HepG2 (cell line): ENCODE results near the gene TMEM165. TPM values are rescaled to one million over a fixed set of nuclear protein-coding genes. Genes with fewer than 3 reads are reported as not detected.

Source experiments
- ATAC-seq: fragments of 200-7000 bp; cut with Tn5 transposase; 3 replicates; pipeline ENCODE4 v1.9.1; 2020; ENCODE audit warnings: mild to moderate bottlenecking, moderate library complexity
- BruUV-seq: library from RNA; stranded (reverse); fragments of 400-500 nt; replicated peaks from 2 replicates; lab custom pipeline; 2021; lab: Mats Ljungman, UMichigan
- CTCF ChIA-PET: fragments of 300-600 bp; formaldehyde crosslinking; extraction: SDS; loops from one replicate; lab custom pipeline; 2021; ENCODE audit warnings: low total read pairs, inconsistent platforms, low intra/inter-chr PET ratio; lab: Yijun Ruan, JAX
- POLR2A ChIA-PET: fragments of 350-600 bp; sonication (Branson Sonifier 250); formaldehyde crosslinking; loops from one replicate; lab custom pipeline; 2020; ENCODE audit warnings: antibody characterized with exemption, inconsistent platforms; lab: Yijun Ruan, JAX
- DNase-seq: peaks from one replicate; pipeline ENCODE4 v3.0.0-alpha.2; 2015; ENCODE audit warnings: low spot score
- FAIRE-seq: peaks from 3 replicates; lab custom pipeline; 2011; peaks lifted over from hg19 to GRCh38; lab: Jason Lieb, UNC
- H2AFZ ChIP-seq: one replicate; pipeline ENCODE4 v1.6.1; 2011; ENCODE audit warnings: low read length, inconsistent platforms
- H3K27ac ChIP-seq: fragments of 300-600 bp; 3 replicates; pipeline ENCODE4 v1.8.0; 2011; ENCODE audit warnings: mixed run types, mild to moderate bottlenecking, mixed read lengths, low read length, inconsistent platforms; ENCODE audit not compliant: insufficient read depth; ENCODE audit errors: extremely low read length
- H3K27me3 ChIP-seq, 2 experiments: fragments of 200-600 bp in 1 of 2; 2 replicates in 1 of 2; 3 replicates in 1 of 2; pipeline versions ENCODE4 v1.6.0 to v1.8.0; 2011; ENCODE audit warnings: low read length in 2 of 2, mild to moderate bottlenecking in 2 of 2, moderate library complexity in 2 of 2, inconsistent platforms in 1 of 2; ENCODE audit not compliant: insufficient read depth in 2 of 2, control insufficient read depth in 1 of 2
- H3K36me3 ChIP-seq, 2 experiments: fragments of 200-600 bp in 1 of 2; replicated peaks in 1 of 2; 2 replicates in 1 of 2; 3 replicates in 1 of 2; pipeline versions ENCODE4 v1.5.1 to v1.8.0; 2011; ENCODE audit warnings: low read length in 2 of 2, inconsistent platforms in 1 of 2; ENCODE audit not compliant: insufficient read depth in 2 of 2, control insufficient read depth in 1 of 2
- H3K4me1 ChIP-seq: 2 replicates; pipeline ENCODE4 v1.5.1; 2012; ENCODE audit warnings: low read length, inconsistent platforms; ENCODE audit not compliant: insufficient read depth
- H3K4me2 ChIP-seq: 2 replicates; pipeline ENCODE4 v1.6.0; 2011; ENCODE audit warnings: low read depth, low read length, inconsistent platforms
- H3K4me3 ChIP-seq, 3 experiments: fragments of 200-600 bp in 1 of 3; sonication (generic), shearing (Covaris generic) in 1 of 3; replicated peaks in 1 of 3; 2 replicates each; pipeline ENCODE4 v1.5.1; 2011 to 2016; ENCODE audit warnings: low read length in 3 of 3, inconsistent platforms in 2 of 3, low read depth in 2 of 3, mild to moderate bottlenecking in 2 of 3, control low read depth in 1 of 3, mixed read lengths in 1 of 3; ENCODE audit not compliant: insufficient read depth in 1 of 3
- H3K79me2 ChIP-seq: one replicate; pipeline ENCODE4 v1.6.1; 2011; ENCODE audit warnings: low read length, inconsistent platforms; ENCODE audit not compliant: insufficient read depth
- H3K9ac ChIP-seq: 2 replicates; pipeline ENCODE4 v1.6.0; 2011; ENCODE audit warnings: mild to moderate bottlenecking, low read depth, low read length, inconsistent platforms; ENCODE audit not compliant: insufficient read depth
- H3K9me3 ChIP-seq: 2 replicates; pipeline ENCODE4 v1.5.1; 2012; ENCODE audit warnings: mild to moderate bottlenecking, low read length
- H4K20me1 ChIP-seq: 2 replicates; pipeline ENCODE4 v1.6.0; 2011; ENCODE audit warnings: inconsistent platforms, mild to moderate bottlenecking, low read length, moderate library complexity; ENCODE audit not compliant: insufficient read depth
- EED ChIP-seq: sonication (generic); formaldehyde crosslinking; IDR thresholded peaks from 2 replicates; pipeline ENCODE4 v1.5.0; 2020; ENCODE audit warnings: mild to moderate bottlenecking, missing genetic modification reagents
- HOXA5 ChIP-seq: sonication (generic); formaldehyde crosslinking; IDR thresholded peaks from 2 replicates; pipeline ENCODE4 v1.4.0; 2020; ENCODE audit warnings: missing genetic modification reagents
- JUNB ChIP-seq: sonication (generic); formaldehyde crosslinking; IDR thresholded peaks from 2 replicates; pipeline ENCODE4 v1.8.0; 2022; ENCODE audit warnings: missing genetic modification reagents, mild to moderate bottlenecking, borderline replicate concordance
- MAF1 ChIP-seq: sonication (generic); formaldehyde crosslinking; IDR thresholded peaks from 2 replicates; pipeline ENCODE4 v1.5.0; 2020; ENCODE audit warnings: missing genetic modification reagents, borderline replicate concordance
- PHF21A ChIP-seq: sonication (generic); formaldehyde crosslinking; IDR thresholded peaks from 2 replicates; pipeline ENCODE4 v1.5.0; 2020; ENCODE audit warnings: mild to moderate bottlenecking, missing genetic modification reagents
- SETDB1 ChIP-seq: sonication (generic); formaldehyde crosslinking; IDR thresholded peaks from 2 replicates; pipeline ENCODE4 v1.5.1; 2020; ENCODE audit warnings: missing genetic modification reagents, mild to moderate bottlenecking, borderline replicate concordance
- TEAD3 ChIP-seq: optimal IDR thresholded peaks from 2 replicates; pipeline ENCODE3; 2016; ENCODE audit warnings: borderline replicate concordance
- ZNF30 ChIP-seq: sonication (generic); formaldehyde crosslinking; IDR thresholded peaks from 2 replicates; pipeline ENCODE4 v1.5.0; 2020; ENCODE audit warnings: mild to moderate bottlenecking, missing genetic modification reagents
- ZNF850 ChIP-seq: sonication (generic); formaldehyde crosslinking; conservative IDR thresholded peaks from 2 replicates; pipeline ENCODE4 v1.9.0; 2021; ENCODE audit warnings: mild to moderate bottlenecking, missing genetic modification reagents
- WGBS: methylation state at CpG from one replicate; pipeline ENCODE4 v1.1.6; 2017; ENCODE audit warnings: low lambda C conversion rate; 5-methylcytosine and 5-hydroxymethylcytosine counted together
- in situ Hi-C: cut with HindIII; loops from 2 replicates; pipeline ENCODE4 v1.10.0; 2017; ENCODE audit warnings: low pct_unique_long_range_greater_than_20kb; ENCODE audit not compliant: extremely low pct_ligation_motif_present
- intact Hi-C: fragments of 100-400 bp; cut with micrococcal nuclease; formaldehyde crosslinking; loops from one replicate; pipeline ENCODE4 v1.10.0; 2022; ENCODE audit not compliant: unreplicated experiment
- polyA plus RNA-seq, 8 experiments: library from polyadenylated mRNA; depleted of rRNA in 3 of 8; stranded (reverse) in 7 of 8; unstranded in 1 of 8; fragments of >200 nt; fragmentation: Illumina TruSeq in 4 of 8; extraction: Trizol in 4 of 8; gene quantifications; 2 replicates each; pipeline versions ENCODE4 v1.2.1 to v1.2.3, GENCODE V29; 2011 to 2016; ENCODE audit warnings: low read depth in 4 of 8, missing spikeins in 1 of 8, mixed read lengths in 1 of 8; ENCODE audit not compliant: insufficient read depth in 1 of 8
- total RNA-seq, 5 experiments: library from RNA; depleted of rRNA; stranded (reverse); fragments of >200 nt; fragmentation: Illumina TruSeq; extraction: Trizol; gene quantifications; 2 replicates each; pipeline ENCODE4 v1.2.3, GENCODE V29; 2016; ENCODE audit warnings: low read depth in 1 of 5
- TF ChIP-seq, protein P1 (sequence below): sonication (generic); formaldehyde crosslinking; IDR thresholded peaks from 2 replicates; pipeline ENCODE4 v1.5.1; 2020; ENCODE audit warnings: mild to moderate bottlenecking, moderate library complexity, missing genetic modification reagents
- TF ChIP-seq, protein P2 (sequence below): sonication (generic); formaldehyde crosslinking; IDR thresholded peaks from 2 replicates; pipeline ENCODE4 v1.5.0; 2020; ENCODE audit warnings: mild to moderate bottlenecking, missing genetic modification reagents, borderline replicate concordance
- TF ChIP-seq, protein P3 (sequence below): sonication (generic); formaldehyde crosslinking; IDR thresholded peaks from 2 replicates; pipeline ENCODE4 v1.8.0; 2022; ENCODE audit warnings: mild to moderate bottlenecking, missing genetic modification reagents; ENCODE audit not compliant: insufficient replicate concordance
- TF ChIP-seq, protein P4 (sequence below): sonication (generic); formaldehyde crosslinking; IDR thresholded peaks from 2 replicates; pipeline ENCODE4 v1.4.0; 2020; ENCODE audit warnings: mild to moderate bottlenecking, missing genetic modification reagents

Gene TMEM165
- total and polyA plus RNA-seq, 2 of the 13 experiments (the other 11 are each of a cell fraction or from before 2014, with no cell fraction given): 54.6 to 103 TPM

DNA sequence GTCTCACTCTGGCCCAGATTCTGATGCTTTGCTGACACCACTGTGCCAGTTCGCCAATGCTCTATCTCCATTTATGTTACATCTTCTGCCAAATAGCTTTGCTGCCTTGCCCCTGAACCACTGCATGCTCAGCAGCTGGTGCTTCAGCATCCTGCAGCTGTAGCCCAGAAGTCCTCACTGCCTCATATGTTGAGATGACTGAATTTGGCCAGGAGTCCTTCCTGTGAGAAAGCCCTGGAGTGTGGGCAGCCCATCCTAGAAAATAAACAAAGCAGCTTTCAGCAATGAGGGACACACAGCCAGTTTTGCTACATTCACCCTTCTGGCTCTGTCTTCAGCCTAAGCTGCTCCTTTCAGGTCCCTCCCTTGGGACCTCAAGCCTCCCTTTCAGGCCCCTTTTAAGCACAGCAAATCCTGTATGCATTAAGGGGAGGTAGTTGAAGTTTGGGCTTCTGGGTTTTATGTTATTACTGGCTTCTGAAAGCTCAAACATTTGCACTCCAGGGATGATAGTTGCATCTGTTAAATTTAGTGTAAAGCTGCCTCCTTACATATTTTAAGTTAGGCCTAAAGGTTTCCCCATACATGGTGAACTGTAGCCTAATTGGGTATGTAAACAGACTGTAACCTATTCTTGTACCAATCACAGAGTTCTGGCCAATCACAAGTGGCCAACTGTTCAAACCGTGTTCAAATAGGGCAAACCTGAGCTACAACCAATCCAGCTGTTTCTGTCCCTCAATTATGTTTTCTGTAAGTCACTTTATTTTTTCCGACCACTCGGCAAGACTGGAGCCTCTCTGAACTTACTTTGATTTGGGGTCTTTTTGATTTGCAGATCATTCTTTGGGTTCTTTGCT lies 2.1 kb upstream of the TMEM165 start:
- ChIA-PET POLR2A (interaction anchor here (2.0 kb wide), 1 partner anchor 44 kb away, joined by 10 read pairs; no protein-coding TSS in a partner anchor), CTCF (no interaction called here)
- no peaks in the 10 kb centered on the region for H3K9me3 ChIP-seq
- peaks cover 41% of the 10 kb centered on the region for H3K4me1 ChIP-seq
- DNase-seq: no peak
- H3K79me2 ChIP-seq: peaks cover 24% of the 10 kb centered on the region
- FAIRE-seq: no peak
- no peaks in the 10 kb centered on the region; a peak in 1 of 5 replicates for H3K27me3 ChIP-seq
- no peak overlapping the region for H3K27ac ChIP-seq
- peaks cover 9% of the 10 kb centered on the region for H4K20me1 ChIP-seq
- H3K9ac ChIP-seq: no peak overlapping the region
- no TSS peak for BruUV-seq
- H2AFZ ChIP-seq: no peak overlapping the region
- 62% methylated on average over 4 of the region's 4 CpGs for WGBS
- no peak for TF ChIP-seq SETDB1 (CRISPR knock-in tag)
- no peak for TF ChIP-seq HOXA5
- TF ChIP-seq, protein P1, sequence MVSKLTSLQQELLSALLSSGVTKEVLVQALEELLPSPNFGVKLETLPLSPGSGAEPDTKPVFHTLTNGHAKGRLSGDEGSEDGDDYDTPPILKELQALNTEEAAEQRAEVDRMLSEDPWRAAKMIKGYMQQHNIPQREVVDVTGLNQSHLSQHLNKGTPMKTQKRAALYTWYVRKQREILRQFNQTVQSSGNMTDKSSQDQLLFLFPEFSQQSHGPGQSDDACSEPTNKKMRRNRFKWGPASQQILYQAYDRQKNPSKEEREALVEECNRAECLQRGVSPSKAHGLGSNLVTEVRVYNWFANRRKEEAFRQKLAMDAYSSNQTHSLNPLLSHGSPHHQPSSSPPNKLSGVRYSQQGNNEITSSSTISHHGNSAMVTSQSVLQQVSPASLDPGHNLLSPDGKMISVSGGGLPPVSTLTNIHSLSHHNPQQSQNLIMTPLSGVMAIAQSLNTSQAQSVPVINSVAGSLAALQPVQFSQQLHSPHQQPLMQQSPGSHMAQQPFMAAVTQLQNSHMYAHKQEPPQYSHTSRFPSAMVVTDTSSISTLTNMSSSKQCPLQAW (CRISPR knock-in tag): no peak
- no peak for TF ChIP-seq PHF21A (CRISPR knock-in tag)
- TF ChIP-seq JUNB (CRISPR knock-in tag): no peak
- no peak for TF ChIP-seq EED (CRISPR knock-in tag)
- TF ChIP-seq MAF1 (CRISPR knock-in tag): no peak
- TF ChIP-seq ZNF850 (CRISPR knock-in tag): no peak
- TF ChIP-seq TEAD3 (CRISPR knock-in tag): no peak
- TF ChIP-seq, protein P2, sequence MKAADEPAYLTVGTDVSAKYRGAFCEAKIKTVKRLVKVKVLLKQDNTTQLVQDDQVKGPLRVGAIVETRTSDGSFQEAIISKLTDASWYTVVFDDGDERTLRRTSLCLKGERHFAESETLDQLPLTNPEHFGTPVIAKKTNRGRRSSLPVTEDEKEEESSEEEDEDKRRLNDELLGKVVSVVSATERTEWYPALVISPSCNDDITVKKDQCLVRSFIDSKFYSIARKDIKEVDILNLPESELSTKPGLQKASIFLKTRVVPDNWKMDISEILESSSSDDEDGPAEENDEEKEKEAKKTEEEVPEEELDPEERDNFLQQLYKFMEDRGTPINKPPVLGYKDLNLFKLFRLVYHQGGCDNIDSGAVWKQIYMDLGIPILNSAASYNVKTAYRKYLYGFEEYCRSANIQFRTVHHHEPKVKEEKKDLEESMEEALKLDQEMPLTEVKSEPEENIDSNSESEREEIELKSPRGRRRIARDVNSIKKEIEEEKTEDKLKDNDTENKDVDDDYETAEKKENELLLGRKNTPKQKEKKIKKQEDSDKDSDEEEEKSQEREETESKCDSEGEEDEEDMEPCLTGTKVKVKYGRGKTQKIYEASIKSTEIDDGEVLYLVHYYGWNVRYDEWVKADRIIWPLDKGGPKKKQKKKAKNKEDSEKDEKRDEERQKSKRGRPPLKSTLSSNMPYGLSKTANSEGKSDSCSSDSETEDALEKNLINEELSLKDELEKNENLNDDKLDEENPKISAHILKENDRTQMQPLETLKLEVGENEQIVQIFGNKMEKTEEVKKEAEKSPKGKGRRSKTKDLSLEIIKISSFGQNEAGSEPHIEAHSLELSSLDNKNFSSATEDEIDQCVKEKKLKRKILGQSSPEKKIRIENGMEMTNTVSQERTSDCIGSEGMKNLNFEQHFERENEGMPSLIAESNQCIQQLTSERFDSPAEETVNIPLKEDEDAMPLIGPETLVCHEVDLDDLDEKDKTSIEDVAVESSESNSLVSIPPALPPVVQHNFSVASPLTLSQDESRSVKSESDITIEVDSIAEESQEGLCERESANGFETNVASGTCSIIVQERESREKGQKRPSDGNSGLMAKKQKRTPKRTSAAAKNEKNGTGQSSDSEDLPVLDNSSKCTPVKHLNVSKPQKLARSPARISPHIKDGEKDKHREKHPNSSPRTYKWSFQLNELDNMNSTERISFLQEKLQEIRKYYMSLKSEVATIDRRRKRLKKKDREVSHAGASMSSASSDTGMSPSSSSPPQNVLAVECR (CRISPR knock-in tag): no peak
- TF ChIP-seq, protein P3, sequence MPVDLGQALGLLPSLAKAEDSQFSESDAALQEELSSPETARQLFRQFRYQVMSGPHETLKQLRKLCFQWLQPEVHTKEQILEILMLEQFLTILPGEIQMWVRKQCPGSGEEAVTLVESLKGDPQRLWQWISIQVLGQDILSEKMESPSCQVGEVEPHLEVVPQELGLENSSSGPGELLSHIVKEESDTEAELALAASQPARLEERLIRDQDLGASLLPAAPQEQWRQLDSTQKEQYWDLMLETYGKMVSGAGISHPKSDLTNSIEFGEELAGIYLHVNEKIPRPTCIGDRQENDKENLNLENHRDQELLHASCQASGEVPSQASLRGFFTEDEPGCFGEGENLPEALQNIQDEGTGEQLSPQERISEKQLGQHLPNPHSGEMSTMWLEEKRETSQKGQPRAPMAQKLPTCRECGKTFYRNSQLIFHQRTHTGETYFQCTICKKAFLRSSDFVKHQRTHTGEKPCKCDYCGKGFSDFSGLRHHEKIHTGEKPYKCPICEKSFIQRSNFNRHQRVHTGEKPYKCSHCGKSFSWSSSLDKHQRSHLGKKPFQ (CRISPR knock-in tag): no peak
- TF ChIP-seq, protein P4, sequence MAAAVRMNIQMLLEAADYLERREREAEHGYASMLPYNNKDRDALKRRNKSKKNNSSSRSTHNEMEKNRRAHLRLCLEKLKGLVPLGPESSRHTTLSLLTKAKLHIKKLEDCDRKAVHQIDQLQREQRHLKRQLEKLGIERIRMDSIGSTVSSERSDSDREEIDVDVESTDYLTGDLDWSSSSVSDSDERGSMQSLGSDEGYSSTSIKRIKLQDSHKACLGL (CRISPR knock-in tag): no peak
- no peak for TF ChIP-seq ZNF30 (CRISPR knock-in tag)
- no peaks in the 10 kb centered on the region; a peak in 1 of 5 replicates for H3K36me3 ChIP-seq
- intact Hi-C loops (loop anchor here (2.0 kb wide), 1 partner anchor 47 kb away; the partner anchor contains the start of gene SRD5A3), in situ Hi-C loops (loop anchor here (25.0 kb wide), 1 partner anchor 469 kb away; the partner anchor contains the start of gene EXOC1)
- no peak for ATAC-seq
- 0 out of 2 replicates have a peak overlapping the region, but pooled peaks have one; percentile 0 for H3K4me2 ChIP-seq
- H3K4me3 ChIP-seq: no peak overlapping the region
